ENCODE results near the gene MEIOSIN.

DNA sequence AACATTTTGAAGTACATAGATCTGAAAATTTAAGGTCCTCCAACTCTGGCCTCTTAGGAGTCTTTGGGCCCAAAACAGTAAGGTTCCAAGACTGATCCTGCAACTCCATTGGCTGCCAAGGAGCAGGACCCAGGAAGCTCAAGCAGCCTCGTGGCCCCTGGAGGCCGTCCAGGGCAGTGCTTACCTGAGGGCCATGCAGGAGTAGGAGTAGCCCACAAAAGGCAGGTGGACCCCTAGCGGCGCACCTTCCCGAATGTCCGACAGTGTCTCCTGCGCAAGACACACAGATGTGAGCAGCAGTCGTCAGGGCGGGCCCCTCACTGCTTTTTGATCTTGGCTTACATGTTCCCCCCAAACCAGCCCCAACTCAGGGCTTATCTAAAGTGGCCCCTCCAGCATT lies 41.5 kb downstream of the MEIOSIN start:
- TF ChIP-seq, protein P1, sequence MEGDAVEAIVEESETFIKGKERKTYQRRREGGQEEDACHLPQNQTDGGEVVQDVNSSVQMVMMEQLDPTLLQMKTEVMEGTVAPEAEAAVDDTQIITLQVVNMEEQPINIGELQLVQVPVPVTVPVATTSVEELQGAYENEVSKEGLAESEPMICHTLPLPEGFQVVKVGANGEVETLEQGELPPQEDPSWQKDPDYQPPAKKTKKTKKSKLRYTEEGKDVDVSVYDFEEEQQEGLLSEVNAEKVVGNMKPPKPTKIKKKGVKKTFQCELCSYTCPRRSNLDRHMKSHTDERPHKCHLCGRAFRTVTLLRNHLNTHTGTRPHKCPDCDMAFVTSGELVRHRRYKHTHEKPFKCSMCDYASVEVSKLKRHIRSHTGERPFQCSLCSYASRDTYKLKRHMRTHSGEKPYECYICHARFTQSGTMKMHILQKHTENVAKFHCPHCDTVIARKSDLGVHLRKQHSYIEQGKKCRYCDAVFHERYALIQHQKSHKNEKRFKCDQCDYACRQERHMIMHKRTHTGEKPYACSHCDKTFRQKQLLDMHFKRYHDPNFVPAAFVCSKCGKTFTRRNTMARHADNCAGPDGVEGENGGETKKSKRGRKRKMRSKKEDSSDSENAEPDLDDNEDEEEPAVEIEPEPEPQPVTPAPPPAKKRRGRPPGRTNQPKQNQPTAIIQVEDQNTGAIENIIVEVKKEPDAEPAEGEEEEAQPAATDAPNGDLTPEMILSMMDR (IDR thresholded peaks at IDR 0.05): no peak
- no peak for TF ChIP-seq ELF1 (IDR thresholded peaks at IDR 0.05)
- TF ChIP-seq GATA2 (CRISPR knock-in tag; IDR thresholded peaks at IDR 0.05): no peak
- TF ChIP-seq, protein P2, sequence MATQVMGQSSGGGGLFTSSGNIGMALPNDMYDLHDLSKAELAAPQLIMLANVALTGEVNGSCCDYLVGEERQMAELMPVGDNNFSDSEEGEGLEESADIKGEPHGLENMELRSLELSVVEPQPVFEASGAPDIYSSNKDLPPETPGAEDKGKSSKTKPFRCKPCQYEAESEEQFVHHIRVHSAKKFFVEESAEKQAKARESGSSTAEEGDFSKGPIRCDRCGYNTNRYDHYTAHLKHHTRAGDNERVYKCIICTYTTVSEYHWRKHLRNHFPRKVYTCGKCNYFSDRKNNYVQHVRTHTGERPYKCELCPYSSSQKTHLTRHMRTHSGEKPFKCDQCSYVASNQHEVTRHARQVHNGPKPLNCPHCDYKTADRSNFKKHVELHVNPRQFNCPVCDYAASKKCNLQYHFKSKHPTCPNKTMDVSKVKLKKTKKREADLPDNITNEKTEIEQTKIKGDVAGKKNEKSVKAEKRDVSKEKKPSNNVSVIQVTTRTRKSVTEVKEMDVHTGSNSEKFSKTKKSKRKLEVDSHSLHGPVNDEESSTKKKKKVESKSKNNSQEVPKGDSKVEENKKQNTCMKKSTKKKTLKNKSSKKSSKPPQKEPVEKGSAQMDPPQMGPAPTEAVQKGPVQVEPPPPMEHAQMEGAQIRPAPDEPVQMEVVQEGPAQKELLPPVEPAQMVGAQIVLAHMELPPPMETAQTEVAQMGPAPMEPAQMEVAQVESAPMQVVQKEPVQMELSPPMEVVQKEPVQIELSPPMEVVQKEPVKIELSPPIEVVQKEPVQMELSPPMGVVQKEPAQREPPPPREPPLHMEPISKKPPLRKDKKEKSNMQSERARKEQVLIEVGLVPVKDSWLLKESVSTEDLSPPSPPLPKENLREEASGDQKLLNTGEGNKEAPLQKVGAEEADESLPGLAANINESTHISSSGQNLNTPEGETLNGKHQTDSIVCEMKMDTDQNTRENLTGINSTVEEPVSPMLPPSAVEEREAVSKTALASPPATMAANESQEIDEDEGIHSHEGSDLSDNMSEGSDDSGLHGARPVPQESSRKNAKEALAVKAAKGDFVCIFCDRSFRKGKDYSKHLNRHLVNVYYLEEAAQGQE (IDR thresholded peaks at IDR 0.05; ENCODE audit: low read depth, low read length): no peak
- no peak for TF ChIP-seq EP300 (IDR thresholded peaks at IDR 0.05; ENCODE audit: borderline replicate concordance in 1 of 2, low read depth in 1 of 2, low read length in 1 of 2)
- TF ChIP-seq POLR2AphosphoS5 (IDR thresholded peaks at IDR 0.05; ENCODE audit: low read depth, low read length): no peak
- no peak for TF ChIP-seq TAF1 (IDR thresholded peaks at IDR 0.05; ENCODE audit: borderline replicate concordance, low read depth, low read length)
- TF ChIP-seq GABPA (IDR thresholded peaks at IDR 0.05; ENCODE audit: low read depth): no peak
- TF ChIP-seq CHD2 (IDR thresholded peaks at IDR 0.05; ENCODE audit: low read length, partially characterized antibody): no peak
- TF ChIP-seq, protein P3, sequence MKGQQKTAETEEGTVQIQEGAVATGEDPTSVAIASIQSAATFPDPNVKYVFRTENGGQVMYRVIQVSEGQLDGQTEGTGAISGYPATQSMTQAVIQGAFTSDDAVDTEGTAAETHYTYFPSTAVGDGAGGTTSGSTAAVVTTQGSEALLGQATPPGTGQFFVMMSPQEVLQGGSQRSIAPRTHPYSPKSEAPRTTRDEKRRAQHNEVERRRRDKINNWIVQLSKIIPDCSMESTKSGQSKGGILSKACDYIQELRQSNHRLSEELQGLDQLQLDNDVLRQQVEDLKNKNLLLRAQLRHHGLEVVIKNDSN (IDR thresholded peaks at IDR 0.05; ENCODE audit: borderline replicate concordance, low read depth): no peak
- TF ChIP-seq FOXJ3 (CRISPR knock-in tag; IDR thresholded peaks at IDR 0.05): no peak

All from SK-N-SH (cell line).